22Rv1 (cell line): ENCODE data around the gene PRDM8.

Experiments
- ZFX ChIP-seq: fragments of 450-650 bp; IDR thresholded peaks from 2 replicates; pipeline ENCODE4 v1.6.1; 2017; ENCODE audit warnings: antibody characterized with exemption, borderline replicate concordance
- TF ChIP-seq, protein P1 (sequence below): fragments of 450-650 bp; IDR thresholded peaks from 2 replicates; pipeline ENCODE4 v1.5.1; 2017; ENCODE audit warnings: mild to moderate bottlenecking

DNA sequence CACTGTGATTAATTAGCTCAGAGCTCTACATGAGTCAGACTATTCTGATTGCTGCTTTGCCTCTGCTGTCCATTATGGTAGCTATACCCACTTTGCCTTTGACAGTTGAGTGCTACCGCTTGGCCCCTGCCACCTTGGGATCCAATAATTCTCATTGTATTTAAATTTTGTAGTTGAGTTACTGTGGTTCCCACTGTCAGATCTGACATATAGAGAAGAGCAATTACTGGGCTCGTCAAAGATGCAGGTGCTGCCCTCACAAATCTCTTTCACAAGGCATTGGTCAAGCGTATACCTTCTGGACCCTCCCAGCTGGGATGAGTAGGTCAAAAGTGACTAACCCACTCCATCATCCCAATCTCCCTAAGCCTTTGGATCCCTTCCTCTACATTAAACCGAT is 18.3 kb upstream of the PRDM8 start:
- TF ChIP-seq, protein P1, sequence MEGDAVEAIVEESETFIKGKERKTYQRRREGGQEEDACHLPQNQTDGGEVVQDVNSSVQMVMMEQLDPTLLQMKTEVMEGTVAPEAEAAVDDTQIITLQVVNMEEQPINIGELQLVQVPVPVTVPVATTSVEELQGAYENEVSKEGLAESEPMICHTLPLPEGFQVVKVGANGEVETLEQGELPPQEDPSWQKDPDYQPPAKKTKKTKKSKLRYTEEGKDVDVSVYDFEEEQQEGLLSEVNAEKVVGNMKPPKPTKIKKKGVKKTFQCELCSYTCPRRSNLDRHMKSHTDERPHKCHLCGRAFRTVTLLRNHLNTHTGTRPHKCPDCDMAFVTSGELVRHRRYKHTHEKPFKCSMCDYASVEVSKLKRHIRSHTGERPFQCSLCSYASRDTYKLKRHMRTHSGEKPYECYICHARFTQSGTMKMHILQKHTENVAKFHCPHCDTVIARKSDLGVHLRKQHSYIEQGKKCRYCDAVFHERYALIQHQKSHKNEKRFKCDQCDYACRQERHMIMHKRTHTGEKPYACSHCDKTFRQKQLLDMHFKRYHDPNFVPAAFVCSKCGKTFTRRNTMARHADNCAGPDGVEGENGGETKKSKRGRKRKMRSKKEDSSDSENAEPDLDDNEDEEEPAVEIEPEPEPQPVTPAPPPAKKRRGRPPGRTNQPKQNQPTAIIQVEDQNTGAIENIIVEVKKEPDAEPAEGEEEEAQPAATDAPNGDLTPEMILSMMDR, result no peak
- no peak for TF ChIP-seq ZFX
